ENCODE results near the gene WDR43.

GRCh38 chr2:28898048-28898447 lies 3.6 kb downstream of the WDR43 start:
- no peak for TF ChIP-seq CTCF (conservative IDR thresholded peaks at IDR 0.05; ENCODE audit: low read depth in 2 of 2)
- no peak for TF ChIP-seq REST (IDR thresholded peaks at IDR 0.05; ENCODE audit: unreplicated experiment)
- no peak for TF ChIP-seq EZH2phosphoT487 (IDR thresholded peaks at IDR 0.05; ENCODE audit: unreplicated experiment)
- TF ChIP-seq JUNB (IDR thresholded peaks at IDR 0.05; ENCODE audit: unreplicated experiment): no peak
- TF ChIP-seq EZH2 (IDR thresholded peaks at IDR 0.05; ENCODE audit: low read depth, unreplicated experiment): no peak
- TF ChIP-seq POLR2AphosphoS5 (IDR thresholded peaks at IDR 0.05; ENCODE audit: low read depth): no peak

All from GM23338 (cell line).